ENCODE measurements around the gene TMPRSS4. TPM values are rescaled to one million over a fixed set of nuclear protein-coding genes. Genes with fewer than 3 reads are reported as not detected.

TMPRSS4 gene
- polyA plus RNA-seq, 1 of the 3 experiments (the other 2 are of a cell fraction) = not detected

DNA sequence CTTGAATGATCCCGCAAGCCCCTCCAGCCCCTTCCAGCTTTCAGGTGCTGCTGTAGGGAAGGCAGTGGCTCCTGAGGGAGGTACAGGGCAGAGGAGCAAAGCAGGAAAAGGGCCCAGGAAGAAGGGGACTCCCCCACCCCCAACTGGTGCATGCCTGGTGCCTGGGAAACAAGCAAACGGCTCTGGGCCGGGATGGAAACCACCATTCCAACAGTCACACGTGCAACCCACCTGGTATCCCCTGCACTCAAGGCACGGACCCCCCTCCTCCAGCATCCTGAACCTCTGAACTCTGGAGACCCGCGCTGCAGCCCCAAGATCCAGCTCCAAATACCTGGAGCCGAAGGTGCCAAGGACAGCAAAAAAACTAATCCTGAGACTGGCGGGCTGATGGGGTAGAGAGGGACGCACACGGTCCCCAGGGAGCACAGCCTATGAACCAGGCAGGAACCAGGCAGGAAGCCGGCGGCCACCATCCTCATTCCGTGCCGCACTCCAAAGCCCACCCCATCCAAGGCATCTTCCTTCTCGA lies 75.2 kb downstream of the TMPRSS4 start:
- peak overlapping the region; percentile 54 to 63 for H3K4me3 ChIP-seq (ENCODE audit: low read depth in 2 of 2, low read length in 1 of 2)
- peak overlapping the region; percentile 87 for H3K4me2 ChIP-seq
- DNase-seq = no peak
- peak overlapping the region; percentile 73; the same call in 1 of the 2 replicates for H2AFZ ChIP-seq (ENCODE audit: low read depth)
- no peaks in the 10 kb centered on the region for H3K36me3 ChIP-seq (replicated peaks in 1 of 2; ENCODE audit: control insufficient read depth in 1 of 2, insufficient read depth in 2 of 2, low read length in 1 of 2)
- peaks cover 0 to 16% of the 10 kb centered on the region in 2 experiments; a peak in 1 of 4 replicates for H3K4me1 ChIP-seq (ENCODE audit: control insufficient read depth in 1 of 2, insufficient read depth in 2 of 2, low read depth in 1 of 2, low read length in 1 of 2)
- H3F3A ChIP-seq (replicated peaks; ENCODE audit: insufficient read depth) = no peaks in the 10 kb centered on the region
- POLR2A ChIA-PET = no interaction called here
- WGBS (ENCODE audit: low lambda C conversion rate) = 60% methylated on average over 11 of the region's 16 CpGs
- no peaks in the 10 kb centered on the region for H3K9me3 ChIP-seq
- CTCF ChIA-PET = interaction anchor here (1.9 to 2.1 kb wide), 2 partner anchors 8 to 19 kb away, joined by 7 to 26 read pairs; no protein-coding TSS in a partner anchor
- peaks cover 53% of the 10 kb centered on the region for H3K27me3 ChIP-seq (ENCODE audit: insufficient read depth)
- H4K20me1 ChIP-seq (ENCODE audit: insufficient read depth) = no peaks in the 10 kb centered on the region
- TF ChIP-seq RFX5 (IDR thresholded peaks at IDR 0.05; ENCODE audit: low read length) = no peak
- no peak for TF ChIP-seq SMC3 (IDR thresholded peaks at IDR 0.05; ENCODE audit: low read depth, low read length)
- no peak for TF ChIP-seq YY1 (IDR thresholded peaks at IDR 0.05; ENCODE audit: low read depth)
- no peak for TF ChIP-seq CTCF (IDR thresholded peaks at IDR 0.05)
- no peak for TF ChIP-seq FOXM1 (IDR thresholded peaks at IDR 0.05; ENCODE audit: low read depth)
- TF ChIP-seq POLR2AphosphoS5 (IDR thresholded peaks at IDR 0.05; ENCODE audit: low read depth, low read length) = no peak
- TF ChIP-seq ELF1 (IDR thresholded peaks at IDR 0.05) = no peak
- TF ChIP-seq TEAD4 (IDR thresholded peaks at IDR 0.05; ENCODE audit: borderline replicate concordance, insufficient read depth) = no peak
- TF ChIP-seq NRF1 (IDR thresholded peaks at IDR 0.05; ENCODE audit: low read depth, low read length) = no peak
- TF ChIP-seq GABPA (IDR thresholded peaks at IDR 0.05; ENCODE audit: low read depth) = no peak
- TF ChIP-seq NFIC (IDR thresholded peaks at IDR 0.05; ENCODE audit: borderline replicate concordance) = no peak
- no peak for TF ChIP-seq MEF2A (IDR thresholded peaks at IDR 0.05; ENCODE audit: borderline replicate concordance, low read depth)
- no peak for TF ChIP-seq TAF1 (IDR thresholded peaks at IDR 0.05; ENCODE audit: borderline replicate concordance, low read depth, low read length)
- TF ChIP-seq, protein P1, sequence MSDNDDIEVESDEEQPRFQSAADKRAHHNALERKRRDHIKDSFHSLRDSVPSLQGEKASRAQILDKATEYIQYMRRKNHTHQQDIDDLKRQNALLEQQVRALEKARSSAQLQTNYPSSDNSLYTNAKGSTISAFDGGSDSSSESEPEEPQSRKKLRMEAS (IDR thresholded peaks at IDR 0.05; ENCODE audit: low read depth) = no peak
- H3K9me2 ChIP-seq = no peaks in the 10 kb centered on the region
- H3K27ac ChIP-seq (ENCODE audit: low read depth in 2 of 2, low read length in 1 of 2) = no peak overlapping the region; a peak in 1 of 4 replicates
- H3K9ac ChIP-seq = no peak overlapping the region
- no peaks in the 10 kb centered on the region for H3K79me2 ChIP-seq (ENCODE audit: insufficient read depth)

GRCh38 chr11:118152552-118153471 lies 75.9 kb downstream of the TMPRSS4 start, which contains the start of gene SCN4B:
SCN4B (minus strand) TSS chr11:118152823; CDS start chr11:118152673, 150 bp downstream.
- no peaks in the 10 kb centered on the region for H3K9me2 ChIP-seq
- TF ChIP-seq SMC3 (IDR thresholded peaks at IDR 0.05; ENCODE audit: low read depth, low read length) (no peak), FOSL2 (IDR thresholded peaks at IDR 0.05; ENCODE audit: borderline replicate concordance, low read depth) (no peak), MXI1 (IDR thresholded peaks at IDR 0.05; ENCODE audit: low read depth, low read length) (peak; percentile 50; the same call in 1 of the 2 replicates)
- peaks cover 0 to 16% of the 10 kb centered on the region in 2 experiments; a peak in 1 of 4 replicates for H3K4me1 ChIP-seq (ENCODE audit: control insufficient read depth in 1 of 2, insufficient read depth in 2 of 2, low read depth in 1 of 2, low read length in 1 of 2)
- no peaks in the 10 kb centered on the region for H3K36me3 ChIP-seq (replicated peaks in 1 of 2; ENCODE audit: control insufficient read depth in 1 of 2, insufficient read depth in 2 of 2, low read length in 1 of 2)
- ChIA-PET CTCF (interaction anchor here (0.7 to 2.1 kb wide), 4 partner anchors 9 to 46 kb away, joined by 3 to 26 read pairs (median 6); no protein-coding TSS in a partner anchor), POLR2A (interaction anchor here (0.6 kb wide), 1 partner anchor 10 kb away, joined by 3 read pairs; no protein-coding TSS in a partner anchor)
- no peaks in the 10 kb centered on the region for H3F3A ChIP-seq (replicated peaks; ENCODE audit: insufficient read depth)
- 1% methylated on average over 19 of the region's 88 CpGs for WGBS (ENCODE audit: low lambda C conversion rate)
- no peak within 1 kb of the TSS for H3K9ac ChIP-seq
- H2AFZ ChIP-seq (ENCODE audit: low read depth) = peak within 1 kb of the TSS; percentile 73
- H3K79me2 ChIP-seq (ENCODE audit: insufficient read depth) = no peaks in the 10 kb centered on the region
- H3K27ac ChIP-seq (ENCODE audit: low read depth in 2 of 2, low read length in 1 of 2) = no peak within 1 kb of the TSS; a peak in 1 of 4 replicates
- no peaks in the 10 kb centered on the region for H4K20me1 ChIP-seq (ENCODE audit: insufficient read depth)
- peak within 1 kb of the TSS; percentile 87 for H3K4me2 ChIP-seq
- peaks cover 60% of the 10 kb centered on the region for H3K27me3 ChIP-seq (ENCODE audit: insufficient read depth)
- DNase-seq = peak; percentile 94
- H3K9me3 ChIP-seq = no peaks in the 10 kb centered on the region
- peak within 1 kb of the TSS; percentile 54 to 63 for H3K4me3 ChIP-seq (ENCODE audit: low read depth in 2 of 2, low read length in 1 of 2)

Measured in SK-N-SH (cell line).